ENCODE data around the gene WDFY4.

The WDFY4 gene

DNA sequence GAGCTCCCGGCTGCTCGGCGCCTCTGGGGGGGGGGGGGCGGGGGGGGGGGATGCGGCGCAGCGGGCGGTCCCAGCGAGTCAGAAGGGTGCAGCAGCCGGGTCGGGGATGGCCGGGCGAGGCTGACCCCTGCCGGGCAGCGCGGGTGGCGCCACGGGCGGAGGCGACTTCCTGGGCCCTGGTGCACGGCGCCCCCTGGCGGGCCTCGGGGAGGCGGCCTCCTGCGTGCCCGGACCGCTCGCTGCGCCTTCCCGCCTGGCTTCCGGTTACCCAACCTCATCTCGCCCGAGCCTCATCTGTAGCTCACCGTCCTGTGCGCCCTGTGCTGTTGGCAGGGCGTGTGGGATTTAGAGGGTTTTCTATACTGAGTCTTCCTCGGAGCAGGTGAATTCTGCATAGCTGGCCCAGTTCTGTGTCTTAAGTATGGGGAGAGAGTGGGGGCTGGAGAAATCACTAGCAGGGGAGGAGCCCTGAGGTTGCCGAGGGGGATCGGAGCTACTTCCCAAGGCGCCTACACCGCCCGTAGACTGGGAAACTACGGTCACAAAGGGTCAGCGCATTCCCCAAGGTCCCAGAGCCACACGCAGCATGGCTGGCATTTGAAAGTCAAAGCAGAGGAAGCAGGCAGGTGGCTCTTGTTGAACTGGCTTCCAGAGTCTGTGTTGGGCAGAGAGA, 28.3 kb upstream of the WDFY4 start:
- peak; percentile 79 to 86 (median 85) for DNase-seq (ENCODE audit: low read depth in 2 of 3, low spot score in 1 of 3)

DNA sequence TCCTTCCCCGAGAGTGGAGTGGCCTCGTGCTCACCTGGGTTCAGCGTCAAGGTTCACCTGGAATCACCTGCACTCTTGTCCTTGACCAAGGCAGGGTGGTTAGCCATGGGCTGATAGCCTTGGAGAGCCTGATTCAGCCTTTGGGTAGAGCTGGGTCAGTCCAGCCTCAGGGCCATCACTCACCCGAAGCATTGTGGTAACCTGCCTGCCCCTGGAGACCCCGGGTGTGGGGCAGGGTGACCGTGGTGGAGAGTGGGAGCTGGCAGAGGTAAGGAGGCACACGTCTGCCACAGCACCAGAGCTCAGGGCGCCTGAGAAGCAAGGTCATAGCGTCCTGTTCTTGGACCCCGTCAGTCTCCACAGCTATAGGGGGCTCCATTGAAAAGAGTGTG, 27.8 kb upstream of the WDFY4 start:
- DNase-seq (ENCODE audit: low read depth in 2 of 3, low spot score in 1 of 3): no peak

DNA sequence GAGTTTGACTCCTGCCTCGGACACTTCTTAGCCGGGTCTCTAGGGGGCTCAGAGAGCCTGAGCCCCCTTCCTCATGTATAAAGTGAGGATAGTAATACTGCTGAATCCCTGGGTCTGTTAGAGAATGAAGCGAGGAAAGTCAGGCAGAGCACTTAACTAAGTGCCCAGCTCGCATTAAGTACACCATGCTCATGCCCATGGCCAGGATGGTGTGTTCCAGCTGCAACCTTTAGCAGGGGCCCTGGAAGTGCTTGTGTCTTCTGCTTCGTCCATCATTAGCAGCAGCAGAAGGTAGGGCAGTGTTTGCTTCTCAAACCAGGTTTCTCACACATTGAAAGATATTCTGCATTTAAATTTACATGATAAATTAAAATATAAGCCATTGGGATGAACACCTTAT, 27.3 kb upstream of the WDFY4 start:
- DNase-seq (ENCODE audit: low read depth in 2 of 3, low spot score in 1 of 3): no peak

DNA sequence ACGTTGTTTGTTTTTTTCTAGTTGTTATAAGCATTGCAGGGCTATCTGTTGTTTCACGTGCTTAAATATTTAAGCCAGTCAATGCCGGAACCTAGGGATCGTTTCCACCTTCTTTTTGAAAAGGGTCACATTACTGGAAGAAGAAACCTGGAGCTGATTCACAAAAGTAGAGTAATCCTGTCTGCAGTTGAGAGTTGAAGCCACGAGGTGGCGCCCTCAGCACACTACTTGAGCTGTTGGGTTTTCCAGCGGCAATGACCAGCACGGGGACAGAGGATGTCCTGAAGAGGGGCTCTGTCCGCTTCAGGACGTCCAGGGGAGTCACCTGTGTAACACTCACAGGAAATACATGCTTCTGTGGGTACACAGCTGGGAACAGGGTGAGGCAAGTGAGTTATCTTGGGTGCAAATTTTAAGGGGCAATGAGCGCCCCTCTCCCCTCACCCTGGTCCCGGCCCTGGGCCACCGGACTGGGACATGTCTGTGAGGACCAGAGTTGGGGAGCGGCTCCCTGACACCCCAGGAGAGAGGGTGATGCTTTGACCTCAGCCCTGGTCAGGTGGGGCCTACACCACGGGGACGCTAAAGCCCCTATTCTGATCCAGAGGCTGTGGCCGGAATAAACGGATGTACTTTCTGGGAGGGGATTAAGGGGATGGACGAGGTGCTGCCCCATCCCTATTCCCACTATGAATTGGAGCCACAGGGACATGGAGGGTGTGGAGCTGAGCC, 26.3 kb upstream of the WDFY4 start:
- DNase-seq (ENCODE audit: low read depth in 2 of 3, low spot score in 1 of 3): peak; percentile 38 to 55 (median 40)

DNA sequence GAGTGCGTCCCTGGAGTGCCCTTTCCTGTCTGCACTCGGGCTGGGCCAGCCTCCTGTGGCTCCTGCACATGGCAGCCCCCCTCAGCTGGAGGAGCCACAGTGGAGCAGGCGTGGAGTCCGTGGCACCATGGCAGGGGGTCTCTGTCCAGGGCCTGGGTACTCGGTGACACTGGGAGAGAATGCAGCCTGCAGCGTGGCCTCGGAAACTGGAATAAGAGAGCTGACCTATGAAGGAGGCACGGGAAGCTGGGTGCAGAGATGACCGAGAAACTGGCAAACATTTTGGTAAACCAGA, 25.8 kb upstream of the WDFY4 start:
- no peak for DNase-seq (ENCODE audit: low read depth in 2 of 3, low spot score in 1 of 3)

DNA sequence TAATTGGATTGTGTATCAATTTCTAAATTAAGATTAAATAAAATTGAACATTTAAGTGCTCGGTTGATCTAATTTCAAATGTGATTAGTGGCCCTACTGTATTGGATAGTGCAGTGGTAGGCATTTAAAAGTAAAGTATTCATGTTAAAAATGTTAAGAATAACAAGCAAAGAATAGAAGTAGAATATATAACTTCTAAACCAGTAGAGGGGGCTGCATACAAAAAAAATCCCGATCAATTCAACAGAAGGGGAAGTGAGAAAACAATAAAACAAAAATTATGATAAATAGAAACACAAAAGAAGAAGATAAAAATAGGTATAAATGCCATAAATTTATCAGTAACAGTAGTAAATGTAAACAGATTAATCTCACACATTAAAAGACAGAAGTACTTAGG, 24.9 kb upstream of the WDFY4 start:
- no peak for DNase-seq (ENCODE audit: low read depth in 2 of 3, low spot score in 1 of 3)

DNA sequence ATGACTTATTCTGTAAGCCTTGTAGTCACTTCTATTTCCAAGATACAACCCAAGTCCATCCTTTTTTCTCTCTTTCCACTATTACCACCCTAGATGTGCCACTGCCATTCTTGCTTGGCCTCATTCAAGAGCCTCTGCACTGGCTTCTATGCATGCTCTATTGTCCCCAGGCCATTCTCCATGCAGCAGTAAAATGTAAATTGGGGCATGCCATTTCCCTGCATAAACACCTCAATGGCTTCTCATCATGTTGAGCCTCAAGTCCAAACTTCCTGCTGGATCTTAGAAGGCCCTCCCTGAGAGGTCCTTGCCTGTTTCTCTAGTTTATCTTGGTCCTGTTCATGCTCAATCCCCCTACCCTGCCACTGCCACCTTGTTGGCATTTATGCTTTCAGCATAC, 23.2 kb upstream of the WDFY4 start:
- no peak for DNase-seq (ENCODE audit: low read depth in 2 of 3, low spot score in 1 of 3)

DNA sequence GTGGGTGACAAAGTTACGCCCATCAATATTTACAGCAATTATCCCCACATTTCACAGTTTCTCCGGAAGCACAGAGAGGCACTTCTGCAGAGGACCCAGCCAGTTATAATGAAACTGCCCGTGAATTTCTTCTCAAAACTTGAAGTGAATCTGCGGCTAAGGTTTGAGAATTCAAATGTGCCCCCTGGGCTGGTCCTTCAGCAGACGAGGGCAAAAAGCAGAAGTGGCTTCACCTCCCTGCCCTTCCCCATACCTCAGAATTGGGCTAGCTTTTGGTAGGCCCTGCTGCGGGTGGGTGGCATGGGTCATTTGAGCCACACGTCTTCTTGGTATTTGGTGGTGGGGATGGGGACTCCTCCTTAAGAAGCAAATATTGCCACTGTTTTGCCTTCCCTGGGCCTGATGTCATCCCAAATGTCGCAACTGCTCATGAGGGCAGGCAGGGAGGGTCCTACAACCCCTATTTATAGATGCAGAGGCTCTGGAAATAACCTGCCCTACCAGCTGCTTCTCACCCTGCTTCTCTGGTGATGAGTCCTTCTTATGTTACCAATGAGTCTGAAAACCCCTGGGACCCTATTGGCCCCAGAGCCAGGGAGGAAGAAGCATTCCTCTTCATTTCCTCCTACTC, 16.6 kb upstream of the WDFY4 start:
- no peak for DNase-seq (ENCODE audit: low read depth in 2 of 3, low spot score in 1 of 3)

DNA sequence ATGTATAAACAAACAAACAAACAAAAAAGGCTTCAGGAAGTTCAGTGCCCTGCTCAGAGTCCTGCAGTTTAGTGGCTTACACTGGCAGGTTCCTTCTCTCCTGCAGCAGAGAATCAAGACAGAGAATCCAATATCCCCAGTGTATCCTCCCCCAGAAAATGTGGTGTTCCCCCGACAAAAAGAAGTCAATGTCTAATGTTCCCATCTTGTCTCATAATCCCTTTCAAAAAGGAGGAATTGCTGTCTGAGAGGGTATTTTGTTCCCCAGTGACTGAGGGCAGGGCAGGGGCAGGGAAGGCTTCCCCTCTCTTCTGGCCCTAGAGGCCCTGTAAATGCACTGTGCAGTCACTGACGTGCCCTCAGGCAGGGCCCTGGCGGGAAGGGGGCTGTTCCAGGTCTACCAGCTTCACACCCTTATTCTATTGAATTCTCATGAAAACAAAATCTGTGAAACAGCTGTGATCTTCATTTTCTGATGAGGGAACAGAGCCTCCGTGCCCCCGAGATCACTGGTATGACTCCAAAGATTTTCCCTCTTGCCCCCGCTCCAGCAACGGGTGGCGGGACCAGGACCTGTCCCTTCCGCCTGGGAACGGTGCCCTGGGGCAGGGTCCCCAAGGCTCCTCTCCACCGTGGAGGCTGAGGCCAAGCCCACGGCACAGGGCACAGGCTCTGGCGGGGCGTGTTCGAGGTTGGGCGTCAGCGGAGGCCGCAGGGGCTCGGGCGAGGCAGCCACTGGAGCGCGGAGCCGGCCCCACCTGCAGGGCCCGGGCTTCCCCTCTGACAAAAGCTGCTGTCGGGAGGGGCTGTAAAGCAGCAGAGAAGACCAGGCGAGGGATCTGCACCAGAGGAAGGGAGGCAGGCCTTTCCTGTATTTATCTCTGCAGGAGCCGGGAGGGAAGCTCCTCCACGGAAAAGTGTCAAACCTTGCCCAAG, 13.4 kb upstream of the WDFY4 start:
- DNase-seq (ENCODE audit: low read depth in 2 of 3, low spot score in 1 of 3): no peak

DNA sequence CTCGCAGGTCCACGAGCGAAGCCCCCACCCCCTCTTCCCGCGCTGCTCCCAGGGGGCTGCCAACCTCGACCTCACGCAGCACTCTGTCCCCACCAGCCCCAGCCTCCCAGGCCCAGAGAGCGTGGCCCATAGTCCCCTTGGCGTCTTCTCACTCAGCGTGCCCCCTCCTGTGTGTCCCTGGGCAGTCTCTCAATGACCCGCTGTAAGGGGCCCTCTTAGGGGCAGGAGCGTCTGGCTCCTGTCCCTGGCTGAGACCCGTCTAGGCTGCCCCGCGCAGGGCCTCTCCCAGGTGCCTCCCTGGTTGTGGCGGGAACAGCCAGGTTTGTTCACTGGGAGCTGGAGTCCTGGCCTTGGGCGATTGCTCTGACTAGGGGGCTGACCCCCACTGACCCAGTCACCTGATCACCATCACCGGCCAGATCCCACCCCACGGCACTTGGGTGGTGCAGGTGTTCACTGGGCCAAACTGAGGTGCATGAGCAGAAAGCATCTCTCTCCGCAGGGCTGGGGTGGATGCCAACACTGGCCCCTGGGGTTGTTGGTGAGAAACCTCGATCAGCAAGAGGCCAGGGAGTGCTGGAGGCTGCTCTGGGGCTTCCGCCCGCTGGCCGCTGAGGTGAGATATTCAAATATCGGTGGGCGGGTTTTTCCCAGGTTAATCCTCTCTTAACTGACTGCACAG, 12.6 kb upstream of the WDFY4 start:
- DNase-seq (ENCODE audit: low read depth in 2 of 3, low spot score in 1 of 3): no peak

DNA sequence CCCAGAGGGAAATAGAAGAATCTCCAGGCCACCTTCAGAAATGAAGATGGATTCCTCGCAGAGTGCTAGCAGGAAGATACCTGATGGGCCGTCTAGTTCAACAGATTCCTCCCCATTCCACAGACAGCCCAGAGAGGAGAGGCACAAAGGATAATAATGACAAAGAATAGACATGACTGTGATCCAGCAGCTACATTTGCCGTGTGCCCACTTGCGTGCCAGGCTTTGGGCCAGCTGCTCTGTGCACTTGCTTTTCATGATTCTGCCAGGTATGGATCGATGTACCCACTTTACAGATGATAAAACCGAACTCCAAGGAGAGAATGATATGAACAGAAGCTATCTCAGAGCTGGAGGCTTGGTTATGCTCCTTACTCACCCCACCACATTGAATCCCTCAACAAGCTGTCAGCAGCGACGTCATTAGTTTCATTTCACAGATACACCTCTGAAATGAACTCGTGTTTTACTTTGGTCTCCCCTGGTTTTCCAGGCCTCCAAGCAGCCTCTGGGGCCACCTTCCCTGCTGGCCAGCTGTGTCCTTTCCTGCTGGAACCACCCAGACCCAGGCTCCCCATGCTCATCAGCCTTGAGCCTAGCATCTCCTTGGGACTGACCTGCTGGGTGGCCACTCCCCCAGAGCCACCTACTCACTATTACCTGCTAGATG, 11.9 kb upstream of the WDFY4 start:
- DNase-seq (ENCODE audit: low read depth in 2 of 3, low spot score in 1 of 3): no peak

DNA sequence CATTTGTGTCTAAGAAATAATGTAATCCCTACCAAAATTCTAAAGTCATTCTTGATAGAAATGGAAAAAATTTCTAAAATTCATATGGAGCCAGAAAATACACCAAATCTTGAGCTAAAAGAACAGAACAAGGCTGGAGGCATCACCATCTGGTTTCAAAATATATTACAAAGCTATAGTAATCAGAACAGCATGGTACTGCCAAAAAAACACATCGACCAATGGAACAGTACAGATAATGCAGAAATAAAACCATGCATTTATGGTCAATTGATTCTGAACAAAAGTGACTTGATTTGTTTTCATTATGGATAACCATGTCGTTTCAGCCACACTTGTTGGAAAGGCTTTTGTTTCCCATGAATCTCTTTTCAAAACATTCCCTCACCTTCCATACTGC, 7.0 kb upstream of the WDFY4 start:
- DNase-seq (ENCODE audit: low read depth in 2 of 3, low spot score in 1 of 3): no peak

DNA sequence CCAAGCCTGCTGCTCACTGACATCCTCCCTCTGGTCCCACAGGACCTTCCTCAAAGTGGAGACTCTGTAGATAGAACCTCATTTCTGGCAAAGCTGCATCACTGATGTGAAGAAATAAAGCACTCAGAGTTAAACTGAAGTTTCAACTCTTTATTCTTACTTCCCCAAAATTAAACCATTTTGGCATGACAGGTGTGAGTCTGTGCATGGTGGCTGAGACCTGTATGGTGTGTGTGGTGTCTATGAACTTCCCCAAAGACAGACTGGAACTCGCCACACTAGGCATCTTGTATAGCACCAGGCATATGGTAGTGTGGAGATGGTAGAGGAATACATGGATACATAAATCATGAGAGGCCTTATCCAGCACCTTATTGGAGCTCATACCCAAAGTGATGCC, 6.6 kb upstream of the WDFY4 start:
- no peak for DNase-seq (ENCODE audit: low read depth in 2 of 3, low spot score in 1 of 3)

DNA sequence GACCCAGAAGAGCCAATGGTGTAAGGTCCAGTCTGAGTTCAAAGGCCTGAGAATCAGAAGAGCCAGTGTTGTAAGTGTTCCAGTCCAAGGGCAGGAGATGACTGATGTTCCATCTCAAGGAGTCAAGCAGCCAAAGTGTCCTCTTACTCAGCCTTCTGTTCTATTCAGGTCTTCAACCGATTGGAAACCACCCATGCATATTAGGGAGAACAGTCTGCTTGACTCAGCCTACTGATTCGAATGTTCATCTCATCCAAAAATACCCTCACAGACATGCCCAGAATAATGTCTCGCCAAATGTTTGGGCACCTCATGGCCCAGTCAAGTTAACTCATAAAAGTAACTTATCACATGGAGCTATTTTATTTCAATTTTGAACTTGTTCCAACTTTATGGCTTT, 2.9 kb upstream of the WDFY4 start:
- DNase-seq (ENCODE audit: low read depth in 2 of 3, low spot score in 1 of 3): no peak

DNA sequence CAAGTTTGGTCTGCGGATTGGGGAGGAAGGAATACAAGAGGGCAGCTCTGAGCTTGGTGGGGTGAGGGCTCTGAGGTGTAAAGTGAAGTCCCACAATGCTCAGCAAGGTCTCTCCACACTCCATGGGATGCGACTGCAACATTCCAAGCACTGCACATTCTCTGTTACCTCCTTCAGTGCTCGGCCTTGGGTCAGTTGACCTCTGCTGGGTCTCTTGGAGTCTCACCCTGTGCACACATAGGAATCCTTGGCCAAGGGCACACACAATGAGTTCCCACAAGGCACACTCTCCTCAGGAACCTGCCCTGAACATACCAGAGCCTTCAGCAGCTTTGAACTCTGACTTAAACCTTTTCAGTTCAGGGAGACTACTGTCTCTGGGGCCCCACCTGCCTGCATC, 2.4 kb upstream of the WDFY4 start:
- DNase-seq (ENCODE audit: low read depth in 2 of 3, low spot score in 1 of 3): no peak

DNA sequence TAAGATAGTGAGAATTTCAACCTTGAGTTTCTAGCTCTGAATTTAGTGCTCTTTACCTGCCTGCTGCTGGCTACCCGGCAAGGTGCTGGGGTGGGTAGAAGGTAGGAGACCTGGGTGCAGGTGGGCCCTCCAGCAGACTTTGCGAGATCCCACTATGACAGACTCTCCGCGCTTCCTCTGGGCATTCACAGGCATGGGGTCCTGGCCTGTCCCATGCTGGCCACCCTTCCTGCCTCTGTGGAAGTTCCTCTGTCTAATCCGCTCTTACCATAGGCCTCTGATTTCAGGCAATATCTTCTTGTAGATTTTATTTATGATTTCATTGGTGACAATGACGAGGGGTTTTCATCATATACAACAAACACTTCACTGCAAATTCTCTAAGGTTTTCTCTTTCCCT, 1.2 kb upstream of the WDFY4 start:
- no peak for DNase-seq (ENCODE audit: low read depth in 2 of 3, low spot score in 1 of 3)

DNA sequence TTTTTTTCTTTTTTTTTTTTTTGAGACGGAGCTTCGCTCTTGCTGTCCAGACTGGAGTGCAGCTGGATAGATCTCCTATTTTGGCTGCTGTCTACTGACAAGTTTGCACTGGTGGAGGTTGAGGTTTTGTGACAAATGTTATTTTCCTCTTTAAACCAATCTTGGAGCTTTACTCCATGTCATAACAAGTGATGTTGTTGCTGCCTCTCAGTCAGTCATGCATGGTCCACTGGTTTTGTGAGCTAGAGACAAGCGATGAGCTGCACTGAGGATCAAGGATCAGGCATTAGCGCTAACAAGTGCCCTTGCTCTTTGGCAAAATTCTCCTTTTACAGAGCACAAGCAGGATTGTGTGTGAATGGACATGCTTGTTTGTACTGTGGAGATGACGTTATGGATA, 805 bp upstream of the WDFY4 start:
- DNase-seq (ENCODE audit: low read depth in 2 of 3, low spot score in 1 of 3): no peak

DNA sequence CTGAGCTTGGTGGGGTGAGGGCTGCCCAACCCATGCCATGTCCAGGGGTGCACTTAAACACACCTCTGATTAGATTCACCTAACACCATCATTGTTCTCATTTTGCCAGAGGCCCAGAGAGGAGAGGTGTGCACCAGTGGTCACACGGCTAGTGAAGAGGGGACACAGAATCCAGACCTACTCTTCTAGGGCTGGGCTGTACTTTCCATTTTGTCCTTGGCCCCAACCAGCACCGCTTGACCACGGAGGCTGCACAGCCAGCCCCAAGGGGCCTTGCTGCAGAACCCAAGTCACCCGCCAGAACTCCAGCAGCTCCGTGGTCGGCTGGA, 246 bp upstream of the WDFY4 start:
- no peak for DNase-seq (ENCODE audit: low read depth in 2 of 3, low spot score in 1 of 3)

DNA sequence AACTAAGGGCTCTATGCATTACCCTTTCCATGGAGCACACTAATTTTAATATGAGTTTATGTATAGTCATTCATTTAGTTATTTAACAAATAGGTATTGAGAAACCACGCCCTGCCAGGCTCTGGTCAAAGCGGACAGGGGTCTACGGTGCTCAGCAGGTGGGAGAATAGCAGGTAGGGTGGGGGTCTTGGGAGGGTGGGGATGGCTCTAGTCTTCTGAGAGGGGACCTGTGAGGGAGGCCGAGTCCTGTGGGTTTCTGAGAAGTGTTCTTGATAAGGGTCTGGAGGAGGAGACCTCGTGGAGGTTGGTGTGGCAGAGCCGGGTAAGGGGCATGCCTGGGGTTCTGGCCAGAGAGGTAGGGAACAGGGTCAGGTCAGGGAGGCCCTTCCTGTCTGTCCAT, 1.1 kb downstream of the WDFY4 start:
- no peak for DNase-seq (ENCODE audit: low read depth in 2 of 3, low spot score in 1 of 3)

DNA sequence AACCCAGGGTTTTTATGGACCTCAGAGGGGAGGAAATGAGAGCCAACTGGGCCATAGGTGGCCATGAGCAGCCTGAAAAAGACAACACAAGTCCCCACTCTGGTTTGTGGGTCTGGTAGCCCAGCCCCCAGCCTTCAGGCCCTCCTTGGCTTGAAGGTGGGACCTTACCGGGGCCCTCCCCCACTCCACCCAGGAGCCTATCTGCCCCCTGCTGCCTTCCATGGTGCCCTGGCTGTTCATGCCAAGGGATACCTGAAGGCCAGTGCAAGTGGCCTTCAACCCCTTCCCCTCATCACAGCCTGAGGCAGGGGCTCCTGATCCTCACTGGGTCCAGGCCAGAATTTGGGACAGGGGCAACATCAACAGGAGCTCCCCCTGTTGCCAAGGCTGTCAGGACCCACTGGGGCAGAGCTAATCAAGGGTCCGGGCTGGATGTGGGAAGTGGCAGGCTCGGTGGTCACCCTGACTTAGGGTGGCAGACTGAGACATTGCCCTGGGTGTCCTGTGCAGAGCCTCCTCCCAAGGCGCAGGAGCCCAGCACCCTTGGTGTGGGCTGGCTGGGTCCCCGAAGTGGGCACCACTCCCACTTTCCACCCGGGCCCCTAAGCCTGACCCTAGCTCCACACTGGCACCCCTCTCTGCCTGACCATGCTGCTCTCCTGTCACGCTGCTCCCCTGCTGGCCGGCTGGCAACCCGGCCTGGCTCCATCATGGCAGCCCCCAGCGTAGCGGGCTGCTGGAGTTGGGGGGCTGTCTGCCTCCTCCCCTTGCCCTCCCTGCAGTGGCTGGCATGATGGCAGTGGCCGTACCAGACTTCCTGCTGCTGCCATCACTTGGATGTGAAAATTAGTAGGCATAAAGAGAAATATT, 6.4 kb downstream of the WDFY4 start:
- no peak for DNase-seq (ENCODE audit: low read depth in 2 of 3, low spot score in 1 of 3)
